Activated T-helper 17 cell treated with anti-CD3 and anti-CD28 coated beads, Interleukin-2, amount 50 U/mL, for 72 hours (primary cell): ENCODE results near the gene KIAA1217. TPM values are rescaled to one million over a fixed set of nuclear protein-coding genes. Genes with fewer than 3 reads are reported as not detected.
"Not testable (repeated sequence)": the region's sequence is repeated elsewhere in the genome, so short reads cannot be mapped to it uniquely, and the experiment has no call there.

Experiments
- ATAC-seq: fragments of 150-1000 bp; cut with Tn5 transposase; replicated peaks from 2 replicates; pipeline ENCODE4 v1.10.0; 2021; ENCODE audit warnings: mild to moderate bottlenecking, moderate library complexity
- H3K27ac Mint-ChIP-seq: one replicate; pipeline ENCODE4 v1.8.0; 2022; ENCODE audit warnings: mixed read lengths
- H3K27me3 Mint-ChIP-seq: one replicate; pipeline ENCODE4 v1.8.0; 2022; ENCODE audit warnings: mixed read lengths
- H3K36me3 Mint-ChIP-seq: one replicate; pipeline ENCODE4 v1.8.0; 2022; ENCODE audit warnings: low read depth, mild to moderate bottlenecking, mixed read lengths
- H3K4me1 Mint-ChIP-seq: one replicate; pipeline ENCODE4 v1.8.0; 2022; ENCODE audit warnings: mixed read lengths
- H3K4me3 Mint-ChIP-seq: one replicate; pipeline ENCODE4 v1.8.0; 2022; ENCODE audit warnings: mild to moderate bottlenecking, mixed read lengths
- H3K9me3 Mint-ChIP-seq: one replicate; pipeline ENCODE4 v1.8.0; 2022; ENCODE audit warnings: mixed read lengths
- total RNA-seq, 2 donors: library from RNA; stranded (reverse); gene quantifications; one replicate each; pipeline ENCODE4 v1.2.3, GENCODE V29; 2022

The KIAA1217 gene
- total RNA-seq, 2 donors from 2014 or later: 2.1 to 2.6 TPM

DNA sequence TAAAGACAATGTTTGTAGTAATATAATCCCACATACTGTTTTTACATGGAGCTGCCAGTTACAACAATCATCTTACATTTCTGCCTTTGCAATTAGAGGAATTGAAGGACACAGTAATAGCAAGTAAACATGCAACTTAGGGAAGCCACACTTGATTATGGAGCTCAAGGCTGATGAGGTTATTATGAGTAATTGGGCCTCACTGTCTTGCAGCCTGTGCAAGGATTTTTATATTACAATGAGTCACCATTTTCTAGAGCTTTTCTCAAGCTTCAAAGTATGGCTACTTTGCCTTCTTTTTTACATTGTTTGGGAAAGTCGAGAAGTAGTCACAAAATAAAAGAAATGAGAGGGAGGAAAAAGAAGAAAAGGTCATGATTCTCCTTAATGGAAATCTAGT is 226.4 kb downstream of the KIAA1217 start:
- Mint-ChIP-seq H3K4me3 (no peak overlapping the region), H3K9me3 (no peaks in the 10 kb centered on the region), H3K4me1 (no peaks in the 10 kb centered on the region), H3K27ac (no peak overlapping the region), H3K27me3 (peaks cover 2% of the 10 kb centered on the region), H3K36me3 (no peaks in the 10 kb centered on the region)
- peak; percentile 65 for ATAC-seq

- Mint-ChIP-seq H3K4me1 (no peaks in the 10 kb centered on the region), H3K4me3 (no peak overlapping the region), H3K9me3 (no peaks in the 10 kb centered on the region), H3K27me3 (peaks cover 9% of the 10 kb centered on the region), H3K36me3 (no peaks in the 10 kb centered on the region), H3K27ac (no peak overlapping the region)
- no peak for ATAC-seq
These were observed 228.4 kb downstream of the KIAA1217 start for GRCh38 chr10:24437302-24437701.

GRCh38 chr10:24438800-24439199 is 229.9 kb downstream of the KIAA1217 start:
- ATAC-seq: no peak
- no peaks in the 10 kb centered on the region for H3K9me3 Mint-ChIP-seq
- H3K4me1 Mint-ChIP-seq: no peaks in the 10 kb centered on the region
- H3K4me3 Mint-ChIP-seq: no peak overlapping the region
- H3K27ac Mint-ChIP-seq: no peak overlapping the region
- no peaks in the 10 kb centered on the region for H3K36me3 Mint-ChIP-seq
- peaks cover 17% of the 10 kb centered on the region for H3K27me3 Mint-ChIP-seq

DNA sequence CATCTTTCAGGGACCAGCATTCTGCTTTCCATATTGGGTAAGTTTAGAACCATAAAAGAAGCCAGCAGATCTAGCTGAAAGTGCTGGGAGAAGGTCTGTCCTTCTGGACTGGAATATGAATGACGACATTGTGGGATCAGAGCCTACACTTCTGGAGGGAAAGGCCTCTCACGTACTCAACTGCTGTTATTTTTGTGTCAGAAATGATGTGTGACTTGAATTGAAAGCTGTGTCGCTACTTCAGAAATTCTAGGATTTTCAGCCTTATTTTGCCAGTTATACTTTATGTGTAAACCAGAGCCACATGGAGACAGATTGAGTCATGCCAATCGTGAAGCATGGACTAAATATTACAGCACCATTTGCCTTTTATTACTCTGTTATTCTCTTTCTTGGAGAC is 231.0 kb downstream of the KIAA1217 start:
- ATAC-seq: no peak
- Mint-ChIP-seq H3K27me3 (peaks cover 17% of the 10 kb centered on the region), H3K27ac (no peak overlapping the region), H3K36me3 (no peaks in the 10 kb centered on the region), H3K4me1 (peaks cover 5% of the 10 kb centered on the region), H3K9me3 (no peaks in the 10 kb centered on the region), H3K4me3 (no peak overlapping the region)

- H3K4me1 Mint-ChIP-seq: peaks cover 5% of the 10 kb centered on the region
- no peak overlapping the region for H3K4me3 Mint-ChIP-seq
- H3K9me3 Mint-ChIP-seq: no peaks in the 10 kb centered on the region
- peaks cover 14% of the 10 kb centered on the region for H3K27me3 Mint-ChIP-seq
- H3K36me3 Mint-ChIP-seq: no peaks in the 10 kb centered on the region
- no peak overlapping the region for H3K27ac Mint-ChIP-seq
- ATAC-seq: no peak
These were observed 232.2 kb downstream of the KIAA1217 start for GRCh38 chr10:24440817-24441797.

- no peak for ATAC-seq
- Mint-ChIP-seq H3K9me3 (no peaks in the 10 kb centered on the region), H3K27ac (no peak overlapping the region), H3K36me3 (no peaks in the 10 kb centered on the region), H3K27me3 (peaks cover 18% of the 10 kb centered on the region), H3K4me1 (peaks cover 5% of the 10 kb centered on the region), H3K4me3 (no peak overlapping the region)
These were observed 233.3 kb downstream of the KIAA1217 start for GRCh38 chr10:24442234-24442633.

DNA sequence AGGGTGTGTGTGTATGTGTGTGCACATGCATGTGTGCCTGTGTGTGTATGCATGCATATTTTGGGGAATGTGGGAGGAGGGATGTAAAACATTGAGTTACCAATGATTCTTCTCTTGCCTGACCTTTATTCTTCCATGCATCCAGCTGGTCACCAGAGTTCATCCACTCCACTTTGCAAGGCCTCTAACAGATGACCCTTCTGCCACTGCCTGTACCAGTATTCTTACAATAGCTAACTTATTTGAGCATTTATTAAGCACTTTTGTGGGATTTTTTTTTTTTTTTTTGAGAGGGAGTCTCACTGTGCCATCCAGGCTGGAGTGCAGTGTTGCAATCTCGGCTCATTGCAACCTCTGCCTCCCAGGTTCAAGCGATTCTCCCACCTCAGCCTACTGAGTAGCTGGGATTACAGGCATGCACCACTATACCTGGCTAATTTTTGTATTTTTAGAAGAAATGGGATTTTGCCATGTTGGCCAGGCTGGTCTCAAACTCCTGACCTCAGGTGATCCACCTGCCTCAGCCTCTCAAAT is 233.8 kb downstream of the KIAA1217 start:
- H3K27ac Mint-ChIP-seq, H3K4me3 Mint-ChIP-seq, H3K9me3 Mint-ChIP-seq, ATAC-seq, H3K4me1 Mint-ChIP-seq, H3K36me3 Mint-ChIP-seq: not testable (repeated sequence)
- H3K27me3 Mint-ChIP-seq: peaks cover 21% of the 10 kb centered on the region

DNA sequence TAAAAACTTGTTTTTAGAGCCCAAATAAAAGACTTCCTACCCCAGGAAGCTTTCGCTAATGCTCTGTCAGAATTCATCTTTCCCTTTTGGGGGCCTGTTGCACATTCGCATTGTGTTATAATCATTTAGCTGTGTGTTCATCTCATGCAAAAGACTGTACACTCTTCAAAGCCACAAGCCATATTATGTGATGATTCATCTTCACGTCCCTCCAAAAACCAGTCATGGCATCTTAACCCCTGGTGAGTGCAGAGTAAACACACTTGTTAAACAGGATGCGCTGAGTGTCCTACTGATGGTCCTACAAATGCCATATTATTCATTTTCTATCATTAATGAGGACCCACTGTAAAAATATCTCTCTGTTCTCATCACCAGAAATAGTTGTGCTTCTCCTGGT is 235.4 kb downstream of the KIAA1217 start:
- H3K36me3 Mint-ChIP-seq: no peaks in the 10 kb centered on the region
- peak; percentile 84 for ATAC-seq
- peaks cover 25% of the 10 kb centered on the region for H3K27me3 Mint-ChIP-seq
- peaks cover 13% of the 10 kb centered on the region for H3K4me1 Mint-ChIP-seq
- no peak overlapping the region for H3K4me3 Mint-ChIP-seq
- no peak overlapping the region for H3K27ac Mint-ChIP-seq
- H3K9me3 Mint-ChIP-seq: no peaks in the 10 kb centered on the region

DNA sequence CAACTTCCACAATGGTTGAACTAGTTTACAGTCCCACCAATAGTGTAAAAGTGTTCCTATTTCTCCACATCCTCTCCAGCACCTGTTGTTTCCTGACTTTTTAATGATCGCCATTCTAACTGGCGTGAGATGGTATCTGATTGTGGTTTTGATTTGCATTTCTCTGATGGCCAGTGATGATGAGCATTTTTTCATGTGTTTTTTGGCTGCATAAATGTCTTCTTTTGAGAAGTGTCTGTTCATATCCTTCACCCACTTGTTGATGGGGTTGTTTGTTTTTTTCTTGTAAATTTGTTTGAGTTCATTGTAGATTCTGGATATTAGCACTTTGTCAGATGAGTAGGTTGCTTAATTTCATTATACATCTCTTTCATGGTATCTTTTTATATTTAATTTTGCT is 237.0 kb downstream of the KIAA1217 start:
- peaks cover 20% of the 10 kb centered on the region for H3K4me1 Mint-ChIP-seq
- not testable (repeated sequence) for ATAC-seq

GRCh38 chr10:24446739-24447138 is 237.8 kb downstream of the KIAA1217 start:
- H3K4me1 Mint-ChIP-seq: peaks cover 23% of the 10 kb centered on the region
- H3K4me3 Mint-ChIP-seq: no peak overlapping the region
- no peak overlapping the region for H3K27ac Mint-ChIP-seq
- H3K27me3 Mint-ChIP-seq: peaks cover 32% of the 10 kb centered on the region
- no peaks in the 10 kb centered on the region for H3K36me3 Mint-ChIP-seq
- H3K9me3 Mint-ChIP-seq: no peaks in the 10 kb centered on the region
- no peak for ATAC-seq

More for the DNA sequence above, 237.0 kb downstream of the KIAA1217 start:
- not testable (repeated sequence) for H3K9me3 Mint-ChIP-seq, H3K4me3 Mint-ChIP-seq, H3K36me3 Mint-ChIP-seq, H3K27ac Mint-ChIP-seq
- H3K27me3 Mint-ChIP-seq: peaks cover 27% of the 10 kb centered on the region

GRCh38 chr10:24448351-24448999 is 239.5 kb downstream of the KIAA1217 start:
- peaks cover 29% of the 10 kb centered on the region for H3K27me3 Mint-ChIP-seq
- H3K9me3 Mint-ChIP-seq: no peaks in the 10 kb centered on the region
- H3K4me3 Mint-ChIP-seq: peak overlapping the region; percentile 39
- peak; percentile 54 for ATAC-seq
- no peaks in the 10 kb centered on the region for H3K36me3 Mint-ChIP-seq
- peaks cover 25% of the 10 kb centered on the region for H3K4me1 Mint-ChIP-seq
- H3K27ac Mint-ChIP-seq: peak overlapping the region; percentile 39

DNA sequence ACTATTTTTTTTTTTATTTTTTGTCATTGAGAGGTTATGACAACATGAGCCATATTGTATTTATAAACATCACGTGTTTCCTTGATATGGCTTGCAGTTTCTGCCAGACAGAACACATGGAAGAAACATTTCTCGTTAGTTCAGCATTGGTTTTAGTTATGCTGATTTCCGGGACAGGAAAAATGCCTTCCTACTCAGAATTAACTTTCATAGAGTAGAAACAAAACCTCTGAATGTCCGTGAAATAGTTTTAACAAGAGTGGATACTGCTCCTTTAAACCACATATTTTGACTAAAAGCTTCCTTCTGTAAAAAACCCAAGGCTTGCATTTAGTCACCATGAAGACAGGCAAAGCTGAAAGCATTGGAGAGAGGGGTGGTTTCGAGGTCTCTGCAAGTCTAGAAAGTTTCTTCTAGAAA is 240.4 kb downstream of the KIAA1217 start:
- H3K9me3 Mint-ChIP-seq: no peaks in the 10 kb centered on the region
- peak; percentile 80 for ATAC-seq
- H3K36me3 Mint-ChIP-seq: no peaks in the 10 kb centered on the region

DNA sequence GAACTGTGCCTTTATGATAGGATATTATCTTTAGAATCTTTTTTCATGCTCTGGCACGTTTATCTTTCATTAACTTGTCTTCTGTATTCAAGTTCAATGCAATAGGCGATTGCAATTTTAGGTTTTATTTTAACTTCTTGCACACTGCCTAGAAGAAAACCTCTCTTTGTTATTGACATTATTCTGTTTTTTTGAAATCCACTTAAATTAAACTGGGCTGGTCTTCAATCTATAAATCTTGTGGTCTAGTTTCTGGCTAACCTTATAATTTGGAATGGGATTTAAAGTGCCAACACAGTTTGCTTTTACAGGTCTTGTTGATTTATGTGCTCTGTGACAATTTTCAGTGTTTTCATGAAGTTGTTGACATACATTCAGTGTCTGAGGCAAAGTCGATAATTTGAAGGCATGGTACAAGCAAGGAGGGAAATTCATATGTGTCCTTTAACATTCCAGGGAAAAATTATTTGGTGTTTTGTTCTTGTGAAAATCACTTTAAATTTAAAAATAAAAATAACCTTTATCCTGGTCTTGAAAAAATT is 240.9 kb downstream of the KIAA1217 start:
- no peaks in the 10 kb centered on the region for H3K36me3 Mint-ChIP-seq
- no peak overlapping the region for H3K27ac Mint-ChIP-seq
- H3K4me3 Mint-ChIP-seq: peak overlapping the region; percentile 39
- peaks cover 21% of the 10 kb centered on the region for H3K4me1 Mint-ChIP-seq
- peaks cover 30% of the 10 kb centered on the region for H3K27me3 Mint-ChIP-seq
- H3K9me3 Mint-ChIP-seq: no peaks in the 10 kb centered on the region
- no peak for ATAC-seq

More for the DNA sequence above, 240.4 kb downstream of the KIAA1217 start:
- peak overlapping the region; percentile 39 for H3K4me3 Mint-ChIP-seq
- peaks cover 25% of the 10 kb centered on the region for H3K4me1 Mint-ChIP-seq
- peak overlapping the region; percentile 39 for H3K27ac Mint-ChIP-seq
- H3K27me3 Mint-ChIP-seq: peaks cover 29% of the 10 kb centered on the region

- ATAC-seq: peak; percentile 20
- Mint-ChIP-seq H3K27me3 (peaks cover 37% of the 10 kb centered on the region), H3K9me3 (no peaks in the 10 kb centered on the region), H3K4me1 (peaks cover 21% of the 10 kb centered on the region), H3K4me3 (peak overlapping the region; percentile 45), H3K36me3 (no peaks in the 10 kb centered on the region), H3K27ac (no peak overlapping the region)
These were observed 242.4 kb downstream of the KIAA1217 start for GRCh38 chr10:24451325-24451820.
